Ovary (tissue), 9 donors: ENCODE measurements around the gene RBBP9. TPM values are rescaled to one million over a fixed set of nuclear protein-coding genes. Genes with fewer than 3 reads are reported as not detected.

Experiments used
- DNase-seq, 5 donors: peaks; one replicate each; pipeline ENCODE4 v3.0.0-alpha.2; 2019 to 2020
- H3K27ac ChIP-seq, 2 donors: fragments of 200-600 bp; one replicate each; pipeline versions ENCODE4 v1.5.1 to v1.8.0; 2019 to 2022
- H3K27me3 ChIP-seq: fragments of 200-600 bp; one replicate; pipeline ENCODE4 v1.8.0; 2022
- H3K36me3 ChIP-seq: fragments of 200-600 bp; sonication (generic); one replicate; pipeline ENCODE4 v1.5.1; 2019
- H3K4me1 ChIP-seq: one replicate; pipeline ENCODE4 v1.8.1; 2013; ENCODE audit warnings: mild to moderate bottlenecking, moderate library complexity; ENCODE audit not compliant: insufficient read depth
- H3K4me3 ChIP-seq: fragments of 200-600 bp; sonication (generic); one replicate; pipeline ENCODE4 v1.5.1; 2017
- H3K9me3 ChIP-seq, 2 donors: fragments of 200-600 bp in 1 of 2; sonication (generic) in 1 of 2; one replicate each; pipeline versions ENCODE4 v1.5.1 to v1.8.1; 2013 to 2019; ENCODE audit warnings: mild to moderate bottlenecking in 1 of 2, moderate library complexity in 1 of 2
- EP300 ChIP-seq: sonication (generic); formaldehyde crosslinking; IDR thresholded peaks from one replicate; pipeline ENCODE4 v1.6.1; 2017; ENCODE audit warnings: antibody characterized with exemption
- POLR2A ChIP-seq: fragments of 450-650 bp; IDR thresholded peaks from one replicate; pipeline ENCODE4 v1.6.1; 2017; ENCODE audit warnings: antibody characterized with exemption, mild to moderate bottlenecking, moderate library complexity
- WGBS, 3 donors: extraction: QIAGEN DNeasy Blood & Tissue Kit in 1 of 3; methylation state at CpG; one replicate each; pipeline versions ENCODE4 v1.1.5 to v1.1.7; 2013 to 2017; 5-methylcytosine and 5-hydroxymethylcytosine counted together
- intact Hi-C, 4 donors: fragments of 100-400 bp; cut with DNase I; formaldehyde crosslinking; loops; one replicate each; pipeline versions ENCODE4 v1.11.0 to v1.15.1; 2022 to 2023
- polyA plus RNA-seq, 2 donors: library from polyadenylated mRNA; stranded (reverse); fragments of 200-250 nt in 1 of 2; fragments of 350-450 nt in 1 of 2; fragmentation: Illumina TruSeq in 1 of 2; extraction: RNeasy Lipid Tissue Mini Kit (QIAGEN cat#74804) in 1 of 2; gene quantifications; one replicate each; pipeline ENCODE4 v1.2.3, GENCODE V29; 2013 to 2014
- total RNA-seq, 7 donors: library from RNA; depleted of rRNA in 2 of 7; stranded (reverse); fragments of >200 nt in 2 of 7; fragmentation: NEBNext Ultra II Directional in 3 of 7; extraction: Animal tissue kit (Norgen Biotek cat#: 25700) in 3 of 7; gene quantifications; one replicate each; pipeline versions ENCODE4 v1.1.0 to v1.2.4, GENCODE V29; 2016 to 2023
- TF ChIP-seq, protein P1 (sequence below), 3 donors: fragments of 450-650 bp in 2 of 3; fragments of 200-600 bp in 1 of 3; IDR thresholded peaks; one replicate each; pipeline versions ENCODE4 v1.5.1 to v1.8.0; 2016 to 2022; ENCODE audit warnings: antibody characterized with exemption in 3 of 3, mild to moderate bottlenecking in 1 of 3
- donor health status: DM: no; HTN: no; CAD: no; lungs with moderate emphysema.
- donor health status: DM: no; HTN: no; CAD: no.
- donor health status: Bipolar disorder and iron deficiency.
- donor health status: DM: yes; HTN: yes; CAD: no.
- donor health status: DM: no; HTN: no; CAD: no.
- donor health status: DM: yes; HTN: yes; CAD: no.

Gene RBBP9
- total and polyA plus RNA-seq, 9 donors: 6.9 to 26.0 (median 11.8) TPM

GRCh38 chr20:18497603-18498002 lies 578 bp upstream of the RBBP9 start:
- H3K36me3 ChIP-seq: no peaks in the 10 kb centered on the region
- no peak for DNase-seq
- no peak for TF ChIP-seq EP300
- TF ChIP-seq, protein P1, sequence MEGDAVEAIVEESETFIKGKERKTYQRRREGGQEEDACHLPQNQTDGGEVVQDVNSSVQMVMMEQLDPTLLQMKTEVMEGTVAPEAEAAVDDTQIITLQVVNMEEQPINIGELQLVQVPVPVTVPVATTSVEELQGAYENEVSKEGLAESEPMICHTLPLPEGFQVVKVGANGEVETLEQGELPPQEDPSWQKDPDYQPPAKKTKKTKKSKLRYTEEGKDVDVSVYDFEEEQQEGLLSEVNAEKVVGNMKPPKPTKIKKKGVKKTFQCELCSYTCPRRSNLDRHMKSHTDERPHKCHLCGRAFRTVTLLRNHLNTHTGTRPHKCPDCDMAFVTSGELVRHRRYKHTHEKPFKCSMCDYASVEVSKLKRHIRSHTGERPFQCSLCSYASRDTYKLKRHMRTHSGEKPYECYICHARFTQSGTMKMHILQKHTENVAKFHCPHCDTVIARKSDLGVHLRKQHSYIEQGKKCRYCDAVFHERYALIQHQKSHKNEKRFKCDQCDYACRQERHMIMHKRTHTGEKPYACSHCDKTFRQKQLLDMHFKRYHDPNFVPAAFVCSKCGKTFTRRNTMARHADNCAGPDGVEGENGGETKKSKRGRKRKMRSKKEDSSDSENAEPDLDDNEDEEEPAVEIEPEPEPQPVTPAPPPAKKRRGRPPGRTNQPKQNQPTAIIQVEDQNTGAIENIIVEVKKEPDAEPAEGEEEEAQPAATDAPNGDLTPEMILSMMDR (IDR thresholded peaks at IDR 0.05): no peak
- H3K27ac ChIP-seq: peak overlapping the region in 1 of 2 donors; percentile 63
- H3K4me1 ChIP-seq: peaks cover 4% of the 10 kb centered on the region
- H3K4me3 ChIP-seq: no peak overlapping the region
- H3K27me3 ChIP-seq: no peaks in the 10 kb centered on the region
- 89 to 96% (median 93%) methylated on average over 3 of the region's 3 CpGs for WGBS, 3 donors
- H3K9me3 ChIP-seq: no peaks in the 10 kb centered on the region
- intact Hi-C loops: no loop called here

DNA sequence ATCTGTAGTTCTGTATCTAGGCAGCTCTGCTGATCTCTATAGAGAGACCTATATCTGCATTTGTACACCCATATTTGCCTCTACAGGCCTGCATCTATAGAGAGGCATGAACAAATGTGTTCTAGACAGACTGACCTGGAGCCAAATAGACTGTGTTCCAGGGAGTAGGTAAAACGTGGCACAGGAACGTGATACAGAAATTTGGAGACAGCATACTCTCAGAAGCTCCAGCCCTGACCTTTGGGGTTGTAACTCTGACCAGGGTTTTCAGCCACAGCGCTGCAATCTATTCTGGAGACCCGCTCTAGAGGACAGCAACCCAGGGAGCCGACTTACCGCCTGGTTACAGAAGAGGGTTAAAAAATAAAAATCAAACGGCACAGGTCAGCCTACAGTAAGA lies 983 bp downstream of the RBBP9 start:
- Histone ChIP-seq H3K9me3 (no peaks in the 10 kb centered on the region), H3K4me3 (peak overlapping the region; percentile 54), H3K27ac (peak overlapping the region in 1 of 2 donors; percentile 43), H3K27me3 (no peaks in the 10 kb centered on the region), H3K4me1 (peaks cover 4% of the 10 kb centered on the region), H3K36me3 (no peaks in the 10 kb centered on the region)
- DNase-seq: no peak
- intact Hi-C loops: no loop called here
- 4 to 9% (median 5%) methylated on average over 7 of the region's 7 CpGs for WGBS, 3 donors
- TF ChIP-seq EP300: no peak
- TF ChIP-seq, protein P1 (IDR thresholded peaks at IDR 0.05): no peak

- no peak overlapping the region for H3K27ac ChIP-seq
- TF ChIP-seq POLR2A (no peak), EP300 (no peak)
- TF ChIP-seq, protein P1 (IDR thresholded peaks at IDR 0.05): no peak
- 96 to 99% (median 97%) methylated on average over 3 of the region's 3 CpGs for WGBS, 3 donors
- H3K36me3 ChIP-seq: no peaks in the 10 kb centered on the region
- no peaks in the 10 kb centered on the region for H3K4me1 ChIP-seq
- DNase-seq: no peak
- no peaks in the 10 kb centered on the region for H3K9me3 ChIP-seq
- H3K27me3 ChIP-seq: no peaks in the 10 kb centered on the region
- intact Hi-C loops: no loop called here
- no peak overlapping the region for H3K4me3 ChIP-seq
Measured at GRCh38 chr20:18488301-18488700, 8.7 kb downstream of the RBBP9 start.

GRCh38 chr20:18481596-18481995 lies 15.4 kb downstream of the RBBP9 start:
- H3K36me3 ChIP-seq: no peaks in the 10 kb centered on the region
- DNase-seq: no peak
- no peaks in the 10 kb centered on the region for H3K9me3 ChIP-seq
- no peaks in the 10 kb centered on the region for H3K4me1 ChIP-seq
- no peak for TF ChIP-seq POLR2A
- no peak for TF ChIP-seq EP300
- TF ChIP-seq, protein P1 (IDR thresholded peaks at IDR 0.05): no peak
- H3K27ac ChIP-seq: no peak overlapping the region
- 87 to 93% (median 88%) methylated on average over 4 of the region's 4 CpGs for WGBS, 3 donors
- no peaks in the 10 kb centered on the region for H3K27me3 ChIP-seq
- no peak overlapping the region for H3K4me3 ChIP-seq
- intact Hi-C loops: no loop called here

DNA sequence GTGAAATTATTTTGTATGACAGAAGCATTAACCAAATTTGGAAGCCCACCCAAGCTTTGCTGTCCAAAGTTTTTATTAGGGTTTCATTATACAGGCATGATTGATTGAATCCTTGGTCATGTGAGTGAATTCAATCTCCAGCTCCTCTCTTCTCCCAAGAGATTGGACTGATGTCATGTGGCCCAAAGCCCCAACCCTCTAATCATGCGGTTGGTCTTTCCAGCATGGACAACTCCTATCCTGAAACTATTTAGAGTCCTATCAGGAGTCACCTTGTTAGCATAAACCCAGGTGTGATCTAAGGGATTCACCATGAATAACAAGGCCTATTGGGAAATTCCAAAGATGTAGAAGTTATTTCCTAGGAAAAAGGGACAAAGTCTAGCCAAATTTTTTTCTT lies 19.2 kb downstream of the RBBP9 start:
- intact Hi-C loops: no loop called here
- Histone ChIP-seq H3K4me1 (no peaks in the 10 kb centered on the region), H3K9me3 (no peaks in the 10 kb centered on the region), H3K27me3 (no peaks in the 10 kb centered on the region), H3K36me3 (no peaks in the 10 kb centered on the region), H3K4me3 (no peak overlapping the region), H3K27ac (no peak overlapping the region)
- TF ChIP-seq, protein P1 (IDR thresholded peaks at IDR 0.05): no peak
- TF ChIP-seq EP300 (no peak), POLR2A (no peak)
- DNase-seq: no peak
- WGBS, 3 donors: 67 to 90% (median 82%) methylated on average over 1 of the region's 1 CpG
